ENCODE data around the gene DCAF7. TPM values are rescaled to one million over a fixed set of nuclear protein-coding genes. Genes with fewer than 3 reads are reported as not detected.

The DCAF7 gene
- polyA plus RNA-seq, 3 donors, result 41.9 to 89.4 (median 58.1) TPM

GRCh38 chr17:63500543-63501390 lies 49.5 kb upstream of the DCAF7 start:
- peaks cover 16% of the 10 kb centered on the region for H3K4me1 Mint-ChIP-seq
- TF ChIP-seq CTCF (IDR thresholded peaks at IDR 0.05), result no peak
- H4K20me1 ChIP-seq (ENCODE audit: insufficient read depth, low read length), result no peaks in the 10 kb centered on the region
- no peaks in the 10 kb centered on the region for H3K27me3 ChIP-seq (ENCODE audit: control insufficient read depth in 2 of 2, insufficient read depth in 2 of 2, low read length in 2 of 2)
- H3K4me3 Mint-ChIP-seq, result no peak overlapping the region
- no peak for DNase-seq
- peaks cover 0 to 8% (median 6%) of the 10 kb centered on the region in 7 donors for H3K9me3 Mint-ChIP-seq
- no peak overlapping the region for H3K9ac ChIP-seq (ENCODE audit: insufficient read depth, low read length, poor library complexity, severe bottlenecking)
- intact Hi-C loops (cut with micrococcal nuclease), result no loop called here
- WGBS (ENCODE audit: insufficient coverage), result 62% methylated on average over 13 of the region's 14 CpGs
- no peaks in the 10 kb centered on the region for H3K79me2 ChIP-seq (ENCODE audit: insufficient read depth, low read length)
- no peak overlapping the region for H3K4me2 ChIP-seq (replicated peaks; ENCODE audit: extremely low read depth, low read length, poor library complexity, severe bottlenecking)
- peak overlapping the region in 4 of 7 donors; percentile 3 to 73 (median 13) for H3K27ac Mint-ChIP-seq
- peaks cover 4 to 24% (median 12%) of the 10 kb centered on the region in 3 donors for H3K27me3 Mint-ChIP-seq (ENCODE audit: low read depth in 3 of 3)
- H3K36me3 Mint-ChIP-seq, result no peaks in the 10 kb centered on the region
- no peaks in the 10 kb centered on the region for H3K36me3 ChIP-seq (replicated peaks in 1 of 2; ENCODE audit: control insufficient read depth in 1 of 2, insufficient read depth in 2 of 2, low read length in 2 of 2)
- no peak overlapping the region for H2AFZ ChIP-seq (ENCODE audit: insufficient read depth, low read depth, low read length, poor library complexity, severe bottlenecking)
- no peaks in the 10 kb centered on the region for H3K4me1 ChIP-seq (ENCODE audit: control insufficient read depth in 1 of 2, insufficient read depth in 2 of 2, low read length in 2 of 2)
- H3K27ac ChIP-seq (ENCODE audit: low read depth in 1 of 2, low read length in 2 of 2), result no peak overlapping the region
- H3K9me3 ChIP-seq (replicated peaks in 1 of 2; ENCODE audit: control insufficient read depth in 1 of 2, insufficient read depth in 1 of 2, low read length in 2 of 2), result peaks cover 0 to 6% of the 10 kb centered on the region in 2 donors
- no peak overlapping the region for H3K4me3 ChIP-seq (replicated peaks in 1 of 3; ENCODE audit: low read depth in 2 of 3, low read length in 3 of 3)

DNA sequence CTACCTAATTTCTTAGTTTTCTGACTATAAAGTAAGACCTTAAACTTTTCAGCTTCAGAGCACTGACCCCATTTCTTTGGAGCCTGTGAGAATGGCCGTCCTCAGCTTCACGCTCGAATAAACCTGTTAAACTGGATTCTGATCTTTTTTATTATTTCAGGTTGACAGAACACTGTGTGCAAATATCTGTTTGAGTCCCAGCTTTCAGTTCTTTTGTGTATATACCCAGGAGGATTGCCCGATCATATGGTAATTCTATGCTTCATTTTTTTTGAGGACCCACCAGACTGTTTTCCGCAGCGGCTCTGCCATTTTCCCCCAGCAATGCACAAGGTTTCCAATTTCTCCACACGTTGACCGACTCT lies 47.0 kb upstream of the DCAF7 start:
- WGBS (ENCODE audit: insufficient coverage), result 100% methylated on average over 1 of the region's 8 CpGs
- Mint-ChIP-seq H3K4me3 (no peak overlapping the region), H3K4me1 (peaks cover 16% of the 10 kb centered on the region), H3K27ac (peak overlapping the region in 1 of 7 donors; percentile 32), H3K27me3 (ENCODE audit: low read depth in 3 of 3) (peaks cover 4 to 28% (median 12%) of the 10 kb centered on the region in 3 donors), H3K9me3 (peaks cover 2 to 11% (median 7%) of the 10 kb centered on the region in 7 donors), H3K36me3 (no peaks in the 10 kb centered on the region)
- Histone ChIP-seq H3K4me3 (replicated peaks in 1 of 3; ENCODE audit: low read depth in 2 of 3, low read length in 3 of 3) (no peak overlapping the region), H3K4me1 (ENCODE audit: control insufficient read depth in 1 of 2, insufficient read depth in 2 of 2, low read length in 2 of 2) (no peaks in the 10 kb centered on the region), H4K20me1 (ENCODE audit: insufficient read depth, low read length) (no peaks in the 10 kb centered on the region), H2AFZ (ENCODE audit: insufficient read depth, low read depth, low read length, poor library complexity, severe bottlenecking) (no peak overlapping the region), H3K79me2 (ENCODE audit: insufficient read depth, low read length) (no peaks in the 10 kb centered on the region), H3K9ac (ENCODE audit: insufficient read depth, low read length, poor library complexity, severe bottlenecking) (no peak overlapping the region), H3K9me3 (replicated peaks in 1 of 2; ENCODE audit: control insufficient read depth in 1 of 2, insufficient read depth in 1 of 2, low read length in 2 of 2) (peaks cover 0 to 6% of the 10 kb centered on the region in 2 donors), H3K27ac (ENCODE audit: low read depth in 1 of 2, low read length in 2 of 2) (no peak overlapping the region), H3K4me2 (replicated peaks; ENCODE audit: extremely low read depth, low read length, poor library complexity, severe bottlenecking) (no peak overlapping the region), H3K27me3 (ENCODE audit: control insufficient read depth in 2 of 2, insufficient read depth in 2 of 2, low read length in 2 of 2) (no peaks in the 10 kb centered on the region), H3K36me3 (replicated peaks in 1 of 2; ENCODE audit: control insufficient read depth in 1 of 2, insufficient read depth in 2 of 2, low read length in 2 of 2) (no peaks in the 10 kb centered on the region)
- TF ChIP-seq CTCF (IDR thresholded peaks at IDR 0.05), result no peak
- no peak for DNase-seq
- intact Hi-C loops (cut with micrococcal nuclease), result no loop called here

Data from CD14-positive monocyte (primary cell).